ENCODE measurements around the gene YWHAH.

YWHAH gene

DNA sequence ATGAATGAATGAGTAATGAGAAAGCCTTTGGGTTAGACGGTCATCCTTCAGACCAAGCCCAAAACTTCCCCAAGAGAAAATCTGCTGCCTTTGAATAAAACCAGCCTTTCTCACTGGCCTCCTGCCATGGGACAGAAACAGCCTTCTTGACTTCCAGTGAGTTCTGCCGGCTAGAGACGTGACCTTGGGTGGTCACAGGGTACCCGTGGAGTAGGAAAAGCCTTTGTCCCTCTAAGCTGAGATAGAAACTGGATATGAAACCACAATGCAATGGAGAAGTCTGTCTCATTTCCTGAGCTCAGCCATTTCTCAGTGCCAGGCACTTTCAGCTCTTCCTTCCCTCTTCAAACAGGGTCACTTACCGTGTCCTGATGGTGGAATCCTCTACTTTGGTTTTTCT, 21.2 kb upstream of the YWHAH start:
- peak; percentile 58 for DNase-seq (ENCODE audit: low spot score)

DNA sequence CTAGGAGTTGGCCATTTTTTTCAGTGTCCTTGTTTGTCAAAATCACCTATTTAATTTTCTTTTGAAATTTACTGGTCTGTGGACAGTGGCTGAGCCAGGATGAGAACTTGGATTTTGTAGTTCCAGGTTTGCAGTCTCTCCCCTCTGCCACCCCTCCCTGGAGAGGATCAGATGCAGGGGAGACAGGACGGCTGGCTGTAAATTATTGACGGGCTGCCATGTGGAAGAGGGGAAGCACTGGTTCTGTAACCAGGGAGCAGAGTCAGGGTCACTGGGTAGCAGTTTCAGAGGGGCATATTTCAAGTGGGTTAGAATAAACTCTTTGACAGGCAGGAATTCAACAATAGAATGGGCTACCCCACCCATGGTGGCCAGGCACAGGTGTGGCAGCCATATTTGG, 20.6 kb upstream of the YWHAH start:
- no peak for DNase-seq (ENCODE audit: low spot score)

DNA sequence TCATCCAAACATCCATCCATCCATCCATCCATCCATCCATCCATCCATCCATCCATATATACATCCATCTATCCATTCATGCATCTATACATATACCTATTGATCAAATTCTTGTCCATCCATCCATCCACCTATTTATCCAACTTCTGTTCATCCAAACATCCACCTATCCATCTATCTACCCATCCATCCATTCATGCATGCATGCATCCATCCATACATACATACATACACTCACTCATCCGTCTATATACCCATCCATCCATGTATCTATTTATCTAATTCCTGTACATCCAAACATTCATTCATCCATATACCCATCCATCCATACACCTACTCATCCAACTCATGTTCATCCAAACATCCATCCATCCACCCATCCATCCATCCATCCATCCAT, 19.3 kb upstream of the YWHAH start:
- no peak for DNase-seq (ENCODE audit: low spot score)

DNA sequence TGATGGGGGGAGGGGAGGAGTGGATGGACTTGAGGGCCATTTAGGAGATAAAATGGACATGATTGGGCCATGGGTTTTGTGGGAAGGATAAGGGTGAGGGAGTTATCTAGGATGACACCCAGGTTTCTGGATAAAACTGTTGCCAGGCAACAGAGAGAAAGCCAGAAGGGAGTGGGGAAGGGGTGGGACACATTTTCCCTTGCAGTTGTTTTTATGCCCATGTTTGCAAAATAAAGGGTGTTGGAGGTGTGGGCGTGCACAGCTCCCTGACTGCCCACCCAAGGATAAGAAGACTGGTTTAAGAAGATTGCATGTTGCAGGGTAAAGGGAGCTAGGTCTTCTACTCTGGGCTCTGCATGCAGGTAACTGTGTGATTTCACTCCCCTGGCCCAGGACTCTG, 18.3 kb upstream of the YWHAH start:
- DNase-seq (ENCODE audit: low spot score), result no peak

DNA sequence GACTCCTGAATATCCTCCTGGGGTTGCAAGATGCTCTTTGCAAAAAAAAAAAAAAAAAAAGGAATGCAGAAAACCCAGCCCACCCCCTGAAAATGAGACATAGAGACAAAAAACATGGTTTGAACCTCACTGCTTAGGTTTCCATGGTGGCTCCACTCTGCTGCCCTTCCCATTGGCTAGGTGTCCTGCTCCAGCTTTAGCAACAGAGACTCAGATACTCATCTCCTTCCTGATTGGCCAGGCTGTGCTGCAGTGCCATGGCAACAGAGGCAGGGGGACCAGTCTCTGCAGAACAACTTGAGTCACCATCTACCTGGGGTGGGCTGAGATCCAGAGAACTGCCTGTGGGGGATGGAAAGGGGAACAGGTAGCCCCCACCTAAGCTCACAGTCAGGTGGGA, 17.4 kb upstream of the YWHAH start:
- DNase-seq (ENCODE audit: low spot score), result peak; percentile 83

DNA sequence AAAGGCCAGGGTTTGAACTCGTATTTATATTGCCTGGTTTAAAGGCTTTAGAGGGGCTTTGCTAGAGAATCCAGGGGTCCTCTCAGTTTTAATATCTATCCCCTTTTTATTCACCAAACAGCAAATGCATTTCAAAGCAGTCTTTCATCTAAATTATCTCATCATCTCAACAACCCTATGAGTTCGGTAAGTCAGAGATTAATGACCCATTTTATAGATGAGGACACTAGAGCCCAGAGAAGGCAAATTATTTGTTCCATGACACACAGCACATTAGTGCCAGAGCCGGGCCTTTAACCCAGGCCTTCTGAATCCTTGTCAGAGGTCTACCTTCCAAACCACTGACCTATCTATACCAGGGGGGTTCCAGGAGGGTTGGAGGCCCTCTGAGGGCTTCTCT, 16.8 kb upstream of the YWHAH start:
- DNase-seq (ENCODE audit: low spot score), result no peak

DNA sequence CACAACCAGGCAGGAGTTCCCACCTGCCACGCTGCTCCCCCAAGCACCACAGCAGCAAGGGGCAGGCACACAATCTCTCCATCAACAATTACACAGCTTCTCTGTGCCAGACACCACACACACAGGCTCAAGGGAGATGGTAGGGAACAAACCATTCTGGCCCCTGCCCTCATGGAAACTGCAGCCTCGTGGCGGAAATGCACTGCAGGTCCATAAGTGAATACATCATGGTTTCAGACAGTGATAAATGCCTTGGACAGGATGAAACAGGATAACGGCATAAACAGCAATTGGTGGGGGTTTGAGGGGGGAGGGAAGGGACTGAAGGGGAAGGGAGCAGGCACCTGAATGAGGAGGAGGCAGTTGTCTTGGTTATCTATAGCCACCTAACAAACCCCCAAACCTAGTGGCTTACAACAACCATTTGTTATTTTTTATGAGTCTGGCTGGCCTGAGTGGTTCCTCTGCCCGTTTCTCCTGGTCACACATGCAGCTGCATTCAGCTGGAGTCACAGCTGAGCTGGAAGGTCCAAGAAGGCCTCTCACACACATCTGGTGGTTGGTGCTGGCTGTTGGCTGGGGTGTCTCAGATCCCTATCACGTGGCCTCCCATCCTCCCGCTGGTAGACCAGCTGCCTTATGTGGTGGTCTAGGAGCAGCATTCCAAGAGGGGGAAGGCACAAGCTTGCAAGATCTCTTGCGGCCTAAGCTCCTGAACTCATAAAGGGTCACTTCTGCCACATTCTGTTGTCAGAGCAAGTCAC, 15.0 kb upstream of the YWHAH start:
- DNase-seq (ENCODE audit: low spot score), result no peak

DNA sequence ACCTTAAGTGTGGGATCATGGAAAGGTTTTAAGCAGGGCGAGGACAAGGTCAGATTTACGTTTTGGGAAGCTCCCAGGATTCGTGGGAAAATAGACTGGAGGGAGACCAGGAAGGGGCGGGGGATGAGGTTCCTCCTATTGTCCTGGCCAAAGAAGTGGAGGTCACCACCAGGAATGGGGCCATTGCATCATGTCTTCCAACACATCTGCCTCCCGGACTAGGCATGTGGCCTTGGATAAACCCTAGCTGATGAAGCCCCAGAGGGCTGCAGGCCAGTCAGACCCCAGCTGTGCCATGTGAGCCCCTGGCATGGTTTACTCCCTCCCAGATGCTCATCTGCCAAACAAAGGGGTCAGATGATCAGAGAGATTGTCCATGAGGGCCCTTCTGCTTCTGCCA, 11.5 kb upstream of the YWHAH start:
- no peak for DNase-seq (ENCODE audit: low spot score)

DNA sequence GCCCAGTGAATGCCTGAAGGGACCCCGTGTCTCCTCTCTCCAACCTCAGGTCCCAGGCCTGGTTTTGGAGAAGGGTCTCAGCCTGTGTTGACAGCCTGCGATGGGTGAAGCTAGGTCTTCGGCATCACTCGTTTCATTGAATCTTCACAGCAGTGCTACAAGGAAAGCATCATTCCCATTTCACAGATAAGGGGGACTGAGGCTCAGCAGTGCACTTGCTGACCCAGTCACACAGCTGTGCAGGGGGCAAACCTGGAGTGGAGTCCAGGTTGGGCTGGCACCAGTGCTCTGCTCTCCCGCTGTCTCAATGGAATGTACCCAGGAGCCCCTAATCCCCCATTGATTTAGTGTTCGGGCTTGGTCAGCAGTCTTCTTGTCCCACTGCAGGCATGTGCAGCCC, 10.9 kb upstream of the YWHAH start:
- DNase-seq (ENCODE audit: low spot score), result no peak

DNA sequence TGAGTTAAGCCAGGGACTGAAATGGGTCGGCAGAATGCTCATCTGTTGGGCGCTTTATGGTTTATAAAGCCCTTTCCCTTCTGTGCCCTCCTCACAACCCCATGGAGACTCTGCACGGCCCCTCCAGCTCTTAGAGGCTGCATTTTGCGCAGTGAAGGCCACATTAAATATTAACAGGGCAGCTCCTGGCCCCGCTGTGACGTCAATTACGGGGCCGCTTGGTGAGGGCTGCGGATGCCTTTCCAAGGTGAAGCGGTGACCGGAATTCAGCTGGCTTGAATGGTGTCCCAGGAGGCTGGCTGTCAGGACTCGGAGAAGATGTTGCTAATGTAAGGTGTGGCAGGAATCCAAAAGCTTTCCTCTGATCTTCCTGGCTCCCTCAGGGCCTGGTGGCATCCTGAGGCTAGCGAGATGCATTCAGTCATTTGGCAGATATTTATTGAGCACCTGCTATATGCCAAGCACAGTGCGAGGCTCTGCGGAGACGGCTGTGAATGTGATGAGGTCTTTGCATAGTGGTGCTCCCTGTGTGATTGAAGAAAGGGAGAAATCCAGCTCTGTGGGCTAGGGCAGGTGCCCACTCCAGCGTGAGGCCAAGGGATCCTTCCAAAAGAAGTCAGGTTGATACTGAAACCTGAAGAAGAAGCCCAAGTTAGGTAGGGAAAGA, 10.4 kb upstream of the YWHAH start:
- DNase-seq (ENCODE audit: low spot score), result no peak

DNA sequence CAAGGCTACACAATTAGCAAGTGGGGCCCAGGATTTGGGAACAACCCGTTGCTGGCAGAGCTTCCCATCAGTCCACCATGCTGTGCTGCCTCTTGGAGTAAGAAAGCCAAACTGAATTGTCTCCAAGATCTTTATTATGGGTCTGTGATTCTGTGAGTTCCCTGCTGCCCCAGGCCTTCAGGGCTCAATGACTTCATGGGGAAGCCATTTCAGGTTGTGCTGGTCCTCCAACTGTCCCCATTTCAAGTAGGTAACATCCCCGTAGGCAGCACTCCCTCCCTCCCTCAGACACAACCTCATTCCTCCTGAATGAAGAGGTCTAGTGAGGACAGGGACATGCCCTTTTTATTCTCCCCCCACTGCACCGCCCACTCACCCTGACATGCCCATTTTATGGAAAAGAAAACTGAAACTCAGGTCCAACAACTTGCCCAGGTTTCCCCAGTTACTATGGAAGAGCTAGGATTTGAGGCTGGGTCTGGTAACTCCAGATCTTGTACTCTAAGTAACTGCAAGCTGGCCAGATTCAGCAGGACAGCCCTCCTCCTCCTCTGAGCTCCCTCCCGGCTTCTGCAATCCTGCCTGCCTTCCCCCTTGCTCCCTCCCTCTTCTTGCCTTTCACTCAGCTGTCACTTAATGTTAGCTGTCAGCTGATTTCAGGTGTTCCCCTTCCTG, 8.2 kb upstream of the YWHAH start:
- no peak for DNase-seq (ENCODE audit: low spot score)

DNA sequence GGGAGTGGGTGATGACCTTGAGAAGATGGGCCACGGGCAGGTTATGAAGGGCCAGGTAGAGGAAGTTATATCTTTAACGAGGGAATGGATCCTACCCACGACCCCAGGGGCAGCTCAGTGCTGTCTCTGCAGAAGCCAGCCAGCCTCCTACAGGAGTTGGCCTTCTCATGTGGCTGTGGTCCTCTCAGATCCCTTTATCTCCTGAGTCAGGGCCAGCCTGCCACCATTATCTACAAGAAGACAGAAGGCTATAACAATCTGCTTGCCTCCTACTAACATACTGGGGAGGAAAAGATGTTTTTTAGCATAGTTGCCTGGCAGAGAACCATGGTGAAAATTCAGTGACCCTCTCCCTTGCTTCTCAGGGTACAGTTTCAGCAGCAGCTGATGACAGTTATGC, 7.0 kb upstream of the YWHAH start:
- DNase-seq (ENCODE audit: low spot score), result no peak

DNA sequence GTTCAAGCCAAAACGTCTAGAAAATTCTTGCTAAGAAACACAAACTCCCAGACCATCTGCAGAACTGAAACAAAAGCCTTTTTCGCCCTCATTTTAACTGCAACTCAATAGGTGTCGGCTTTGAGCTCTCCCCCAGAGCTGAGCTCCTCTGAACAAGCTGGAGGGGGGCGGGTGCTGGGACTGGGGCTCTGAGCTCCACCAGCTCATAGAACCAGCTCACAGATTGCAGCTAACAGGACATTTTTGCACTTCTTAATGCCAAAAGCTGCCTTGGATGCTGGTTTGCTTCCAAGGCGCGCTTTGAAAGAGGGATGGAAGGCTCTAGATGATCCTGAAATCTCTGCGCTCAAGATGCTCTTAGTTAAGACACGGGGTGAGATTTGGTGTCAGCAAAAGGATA, 6.0 kb upstream of the YWHAH start:
- DNase-seq (ENCODE audit: low spot score), result no peak

DNA sequence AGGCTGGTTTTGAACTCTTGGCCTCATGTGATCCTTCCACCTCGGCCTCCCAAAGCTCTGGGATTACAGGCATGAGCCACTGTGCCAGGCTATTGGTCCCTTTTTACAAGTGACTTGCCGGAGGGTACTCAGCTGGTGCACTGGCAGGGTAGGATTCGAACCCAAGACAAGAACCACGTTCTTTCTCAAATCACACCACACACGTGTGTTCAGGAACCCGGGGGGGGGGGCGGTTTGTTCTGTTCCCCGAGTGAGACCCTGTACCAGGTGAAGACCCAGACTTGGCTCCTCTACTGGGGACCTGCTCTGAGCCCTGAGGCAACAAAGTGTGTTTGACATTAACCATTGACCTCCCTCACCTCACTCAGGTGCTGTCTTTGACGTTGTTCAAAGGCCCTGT, 3.8 kb upstream of the YWHAH start:
- no peak for DNase-seq (ENCODE audit: low spot score)

DNA sequence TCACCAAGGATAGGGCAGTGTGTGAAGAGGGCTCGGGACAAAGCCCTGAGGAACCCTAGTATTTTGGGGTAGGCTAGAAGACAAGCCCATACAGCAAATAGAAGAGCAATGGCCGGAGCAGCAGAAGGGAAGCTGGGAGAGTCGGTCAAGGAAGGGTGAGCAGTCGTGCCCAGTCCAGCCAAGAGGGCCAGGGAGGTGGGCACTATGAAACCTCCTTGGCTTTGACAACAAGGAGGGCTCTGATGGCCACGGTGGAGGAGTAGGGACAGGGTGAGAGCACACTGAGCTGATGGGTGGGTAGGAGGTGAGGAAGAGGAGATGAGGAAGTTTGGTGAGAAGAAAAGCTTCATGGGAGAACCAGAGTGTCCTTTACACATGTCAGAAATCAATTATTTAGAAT, 2.2 kb upstream of the YWHAH start:
- no peak for DNase-seq (ENCODE audit: low spot score)

DNA sequence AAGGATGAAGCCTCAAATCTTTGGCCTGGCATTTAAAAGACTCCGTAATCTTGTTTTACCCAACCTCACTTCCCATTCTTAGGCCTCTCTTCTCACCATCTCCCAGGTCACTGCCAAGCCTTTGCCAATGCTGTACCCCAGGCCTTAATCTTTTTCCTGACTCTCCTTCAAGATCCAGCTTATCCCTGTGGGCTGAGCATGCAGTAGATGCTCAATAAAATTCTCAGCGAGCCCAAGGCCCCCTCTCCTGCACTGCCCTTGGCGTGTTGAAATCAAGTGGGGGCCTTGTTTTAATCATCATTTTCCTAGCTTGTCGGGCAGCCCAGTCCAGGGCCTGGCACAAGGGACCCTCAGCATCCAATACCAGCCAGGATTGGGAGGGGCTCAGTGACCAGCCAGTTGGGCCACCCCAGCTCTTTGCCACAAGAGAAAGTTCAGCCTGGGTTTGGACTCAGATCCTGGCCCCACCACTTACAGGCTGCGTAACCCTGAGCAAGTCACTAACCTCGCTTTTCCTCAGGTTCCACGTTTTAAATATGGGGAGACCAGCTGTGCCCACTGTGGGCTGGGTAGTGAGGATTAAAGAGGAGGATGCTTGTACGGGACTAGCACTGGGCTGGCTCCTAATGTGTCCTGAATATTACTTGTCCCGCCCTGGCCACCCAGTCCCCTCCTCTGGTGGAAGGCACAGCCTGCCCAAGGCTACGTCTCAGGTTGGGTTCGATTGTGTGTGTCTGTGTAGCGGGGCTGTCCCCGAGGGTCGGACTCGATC, 943 bp upstream of the YWHAH start:
- no peak for DNase-seq (ENCODE audit: low spot score)

DNA sequence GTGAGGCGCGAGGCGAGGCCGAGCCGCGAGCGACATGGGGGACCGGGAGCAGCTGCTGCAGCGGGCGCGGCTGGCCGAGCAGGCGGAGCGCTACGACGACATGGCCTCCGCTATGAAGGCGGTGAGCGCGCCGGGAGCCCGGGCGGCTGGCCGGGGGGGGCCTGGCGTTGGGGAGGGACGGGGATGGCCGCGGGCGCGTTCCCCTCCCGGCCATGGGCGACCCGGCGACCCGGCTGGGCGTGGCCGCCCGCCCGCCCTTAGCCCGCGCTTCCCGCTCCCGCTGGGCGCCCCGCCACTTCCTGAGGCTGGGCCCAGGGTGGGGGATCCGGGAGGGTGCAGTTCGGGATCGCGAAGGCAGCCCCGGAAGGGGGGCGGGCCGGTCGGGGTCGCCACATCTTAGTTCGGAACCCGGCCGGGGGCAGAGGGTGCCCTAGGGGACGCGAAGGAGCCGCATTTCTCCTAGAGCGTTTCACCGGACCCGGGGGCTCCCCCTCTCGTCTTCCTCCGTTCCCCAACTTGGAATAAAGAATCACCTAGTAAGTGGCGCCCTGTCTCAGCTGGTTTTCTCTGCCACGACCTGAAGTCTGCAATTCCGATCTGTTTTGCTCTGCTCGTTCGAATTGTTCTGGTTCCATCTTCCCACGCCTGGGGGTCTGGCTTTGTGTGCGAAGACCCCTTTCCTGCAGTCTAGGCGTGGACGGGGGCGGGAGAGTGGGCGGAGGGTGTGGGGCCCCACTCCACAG, 536 bp downstream of the YWHAH start:
- DNase-seq (ENCODE audit: low spot score), result no peak

DNA sequence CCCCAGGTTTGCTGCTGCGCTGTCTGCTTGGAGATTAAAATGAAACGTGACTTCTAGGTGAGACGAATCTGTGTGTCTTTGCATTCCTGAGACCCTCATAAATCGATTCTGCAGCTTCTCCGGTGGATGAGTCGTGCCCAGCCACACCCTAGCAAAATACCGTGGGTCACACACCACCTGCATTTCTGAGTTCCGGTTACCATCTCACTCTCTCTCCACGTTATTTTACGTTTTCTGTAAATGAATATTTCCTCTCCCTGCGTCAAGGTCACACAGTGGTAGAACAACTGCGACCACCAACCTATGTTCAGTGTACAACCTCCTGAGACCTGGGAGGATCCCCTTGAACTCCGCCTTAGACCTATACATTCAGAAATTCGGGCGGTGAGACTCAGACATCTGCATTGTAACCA, 1.1 kb downstream of the YWHAH start:
- DNase-seq (ENCODE audit: low spot score), result no peak

DNA sequence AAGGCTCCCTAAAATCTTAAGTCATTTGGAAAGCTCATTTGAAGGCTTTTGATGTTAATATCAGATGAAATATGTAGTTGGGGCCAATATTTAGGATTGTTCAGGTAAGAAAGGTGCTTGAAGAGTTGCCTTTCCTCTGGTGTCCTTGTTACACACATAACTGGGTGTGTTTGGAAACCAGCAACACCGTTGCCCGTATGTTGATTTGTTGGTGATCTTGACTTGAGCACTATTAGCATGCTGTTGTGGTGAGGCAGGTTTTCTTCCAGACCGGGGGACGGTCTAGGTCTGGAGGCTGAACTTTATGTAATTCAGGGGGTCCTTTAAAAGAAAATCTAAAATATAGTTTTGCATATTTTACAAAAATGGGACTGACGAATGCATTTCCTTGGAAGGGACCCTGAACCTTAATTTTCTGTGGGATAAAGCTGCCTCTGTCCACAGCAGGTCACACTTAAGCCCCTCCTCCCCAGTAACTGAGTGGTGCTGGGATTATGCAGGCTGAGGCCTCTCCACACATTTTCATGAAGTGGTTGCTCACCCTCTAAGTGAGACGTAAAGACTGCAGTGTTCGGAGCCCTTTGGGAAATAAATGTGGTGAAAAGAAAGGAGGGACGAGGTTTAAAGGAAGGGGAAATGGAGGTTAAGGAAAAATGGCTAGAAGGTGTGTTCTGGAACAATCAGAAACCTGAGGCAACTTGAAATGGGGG, 1.8 kb downstream of the YWHAH start:
- DNase-seq (ENCODE audit: low spot score), result no peak

DNA sequence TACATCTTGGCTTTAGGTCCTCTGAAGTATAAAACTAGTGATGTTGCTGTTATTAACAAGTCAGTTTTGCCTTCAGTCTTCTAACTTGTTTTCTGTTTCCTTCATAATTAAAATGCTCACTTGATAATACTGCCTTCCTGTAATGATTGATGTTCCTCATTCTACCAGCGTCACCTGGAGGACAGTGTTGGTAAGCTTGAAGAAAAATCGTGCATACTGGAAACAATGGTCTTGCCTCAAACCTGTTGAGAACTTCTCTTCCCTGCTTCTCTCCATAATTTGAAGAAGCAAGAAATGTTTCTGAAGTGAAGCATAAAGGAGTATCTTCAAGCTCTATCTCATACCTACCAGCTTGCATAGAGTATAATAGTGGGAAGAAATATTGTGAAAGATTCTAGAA, 3.0 kb downstream of the YWHAH start:
- no peak for DNase-seq (ENCODE audit: low spot score)

DNA sequence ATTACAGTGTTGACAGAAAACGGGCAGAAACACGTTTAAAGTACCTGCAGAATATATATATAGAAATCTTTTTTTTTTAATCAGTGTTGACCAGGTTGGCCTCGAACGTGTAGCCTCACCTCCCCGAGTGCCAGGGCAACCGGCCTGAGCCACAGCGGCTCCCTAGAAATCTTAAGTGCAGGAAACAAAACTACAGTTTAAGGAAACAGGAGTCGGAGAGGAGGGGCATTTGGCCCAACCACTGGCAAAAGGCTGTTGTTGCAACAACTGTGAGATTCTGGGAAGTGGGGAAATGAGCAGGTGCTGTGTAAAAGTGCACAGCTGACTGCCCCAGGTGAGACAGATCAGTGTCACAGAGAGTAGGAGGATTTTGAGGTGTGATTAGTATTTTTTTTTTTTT, 3.7 kb downstream of the YWHAH start:
- DNase-seq (ENCODE audit: low spot score), result no peak
